RWPE1 (cell line): ENCODE results near the gene FNDC3B.

ENCODE experiments used
- CTCF ChIA-PET: fragments of 350-600 bp; sonication (Branson Sonifier 250); formaldehyde crosslinking; extraction: SDS; loops from one replicate; lab custom pipeline; 2021; lab: Yijun Ruan, JAX
- POLR2A ChIA-PET: fragments of 400-600 bp; formaldehyde crosslinking; extraction: SDS; loops from one replicate; lab custom pipeline; 2020; ENCODE audit warnings: antibody characterized with exemption; ENCODE audit not compliant: low non-redundant PET; lab: Yijun Ruan, JAX
- DNase-seq: peaks from one replicate; pipeline ENCODE4 v3.0.0; 2012; ENCODE audit warnings: low spot score
- H3K27ac ChIP-seq: fragments of 450-650 bp; 2 replicates; pipeline ENCODE4 v1.5.1; 2017
- CTCF ChIP-seq: fragments of 450-650 bp; conservative IDR thresholded peaks from 2 replicates; pipeline ENCODE4 v1.5.1; 2017; ENCODE audit warnings: low read depth, mild to moderate bottlenecking

Gene FNDC3B

GRCh38 chr3:172405914-172406313 is 366.5 kb downstream of the FNDC3B start:
- H3K27ac ChIP-seq = no peak overlapping the region
- DNase-seq = no peak
- ChIA-PET CTCF (no interaction called here), POLR2A (no interaction called here)
- TF ChIP-seq CTCF = no peak

DNA sequence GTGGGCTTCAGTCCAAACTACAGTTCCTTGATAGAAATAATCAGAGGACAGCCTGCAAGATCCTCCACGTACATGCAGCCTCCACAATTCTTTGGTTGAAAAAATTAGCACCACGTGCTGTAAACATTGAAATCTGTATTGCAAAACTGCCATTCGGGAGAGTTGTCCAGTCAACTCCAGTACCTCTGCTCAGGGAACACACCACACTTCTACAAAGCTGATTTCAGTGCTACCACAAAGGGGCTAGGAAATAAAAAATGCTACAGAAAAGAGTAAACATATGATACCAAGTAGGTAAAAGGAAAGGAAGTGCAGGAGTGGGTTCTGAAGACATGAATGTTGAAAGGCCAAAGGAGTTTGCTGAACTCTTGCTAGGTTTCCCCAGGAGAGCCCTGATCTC is 368.5 kb downstream of the FNDC3B start:
- DNase-seq = no peak
- no peak for TF ChIP-seq CTCF
- no peak overlapping the region for H3K27ac ChIP-seq
- CTCF ChIA-PET = no interaction called here
- POLR2A ChIA-PET = no interaction called here

DNA sequence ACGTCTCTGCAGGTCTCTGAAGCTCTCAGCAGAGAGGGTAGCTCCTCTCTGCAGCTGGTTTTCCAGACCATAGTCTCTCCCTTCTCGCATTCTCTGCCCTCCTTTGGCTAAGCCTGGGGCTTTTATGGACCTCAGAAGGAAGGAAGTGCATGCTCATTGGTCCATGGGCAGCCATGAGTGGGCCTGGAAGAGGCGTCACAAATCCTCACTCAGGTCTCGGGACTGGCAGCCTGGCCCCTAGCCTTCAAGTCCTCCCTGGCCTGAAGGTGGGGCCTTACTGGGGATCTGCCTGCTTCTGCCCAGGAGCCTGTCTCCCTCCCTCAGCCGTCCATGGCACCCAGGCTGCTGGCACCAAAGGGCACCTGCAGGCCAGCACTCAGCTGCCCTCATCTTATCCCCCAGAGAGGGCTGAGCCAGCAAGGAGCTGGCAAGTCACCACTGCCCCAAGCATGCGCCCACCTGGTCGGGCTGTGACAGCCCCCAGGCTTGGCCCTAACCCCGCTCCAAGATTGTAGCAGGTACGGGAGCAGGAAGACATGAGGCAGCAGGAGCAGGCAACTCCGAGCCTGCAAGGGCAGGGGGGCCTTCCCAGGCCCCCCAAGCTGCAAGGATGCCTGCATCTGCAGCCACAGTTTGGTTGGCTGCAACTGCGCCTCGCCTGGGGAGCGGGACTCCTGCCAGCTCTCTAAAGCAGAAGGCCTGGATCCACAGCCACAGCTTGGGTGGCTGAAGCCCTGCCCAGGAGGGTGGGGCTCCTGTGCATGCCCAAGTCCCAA is 371.5 kb downstream of the FNDC3B start:
- no peak overlapping the region for H3K27ac ChIP-seq
- TF ChIP-seq CTCF = no peak
- ChIA-PET POLR2A (interaction anchor here (0.5 kb wide), 1 partner anchor 32 kb away, joined by 3 read pairs; no protein-coding TSS in a partner anchor), CTCF (interaction anchor here (0.7 kb wide), 1 partner anchor 638 kb away, joined by 3 read pairs; no protein-coding TSS in a partner anchor)
- DNase-seq = no peak

DNA sequence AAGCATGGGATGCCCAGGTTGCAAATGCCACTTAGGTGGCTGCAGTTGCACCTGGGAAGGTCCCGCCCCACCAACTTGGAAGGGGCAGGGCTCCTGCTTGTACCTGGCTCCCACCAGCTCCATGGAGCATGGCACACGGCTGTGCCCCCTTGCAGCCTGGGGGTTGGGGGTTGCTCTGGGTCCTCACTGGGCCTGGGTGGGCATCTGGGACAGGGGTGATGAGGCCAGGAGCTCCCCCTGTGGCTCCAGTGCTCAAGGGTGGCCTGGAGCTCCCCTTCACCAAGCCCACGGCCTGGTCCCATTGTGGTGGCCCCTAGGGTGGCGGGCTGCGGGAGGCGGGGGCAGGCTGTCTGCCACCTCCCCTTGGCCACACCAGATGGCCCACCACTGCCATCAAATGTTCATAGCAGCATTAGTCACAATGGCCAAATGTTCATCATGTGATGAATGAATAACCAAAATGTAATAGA is 372.1 kb downstream of the FNDC3B start:
- no peak overlapping the region for H3K27ac ChIP-seq
- ChIA-PET POLR2A (no interaction called here), CTCF (interaction anchor here (0.7 kb wide), 2 partner anchors 240 to 278 kb away, joined by 3 read pairs; no protein-coding TSS in a partner anchor)
- DNase-seq = no peak
- no peak for TF ChIP-seq CTCF

DNA sequence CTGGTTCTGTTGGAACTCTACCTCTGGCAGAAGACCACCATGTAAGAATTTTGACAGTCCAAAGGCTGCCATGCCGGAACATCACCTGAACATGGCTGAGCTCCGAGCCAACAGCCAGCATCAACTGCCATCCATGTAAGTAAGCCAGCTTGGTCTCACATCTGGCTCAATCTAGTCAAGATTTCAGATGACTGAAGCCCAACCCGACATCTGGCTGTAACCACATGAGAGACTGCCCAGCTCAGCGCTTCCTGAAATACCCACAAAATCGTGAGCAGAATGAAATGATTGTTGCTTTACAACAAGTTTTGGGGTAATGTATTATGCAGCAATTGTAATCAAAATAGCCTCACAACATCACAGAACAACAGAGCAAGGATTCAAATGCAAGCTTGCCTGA is 375.9 kb downstream of the FNDC3B start:
- POLR2A ChIA-PET = interaction anchor here (0.6 kb wide), 1 partner anchor 88 kb away, joined by 4 read pairs; no protein-coding TSS in a partner anchor
- H3K27ac ChIP-seq = no peak overlapping the region
- DNase-seq = no peak
- TF ChIP-seq CTCF = no peak
- CTCF ChIA-PET = no interaction called here

DNA sequence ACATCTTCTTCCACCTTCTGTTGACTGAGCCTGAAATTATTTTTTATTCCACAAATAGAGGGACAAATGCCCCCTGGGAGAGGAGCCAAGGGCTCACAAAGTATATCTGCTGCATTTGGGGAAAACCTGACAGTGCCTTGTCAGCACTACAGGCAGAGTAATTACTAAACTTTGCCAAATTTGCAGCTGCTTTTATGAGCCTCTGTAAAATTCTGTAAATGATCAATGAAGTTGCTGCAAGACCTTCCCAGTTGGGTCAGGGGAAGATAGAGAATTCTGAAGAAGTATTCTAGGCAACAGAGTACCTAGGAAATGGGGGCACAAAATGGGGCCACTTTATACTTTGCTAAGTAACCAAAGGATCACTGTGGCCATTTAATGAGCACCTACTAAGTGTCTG is 398.3 kb downstream of the FNDC3B start:
- CTCF ChIA-PET = interaction anchor here (0.6 kb wide), 1 partner anchor 24 kb away, joined by 3 read pairs; no protein-coding TSS in a partner anchor
- no peak for DNase-seq

More for the DNA sequence above, 398.3 kb downstream of the FNDC3B start:
- POLR2A ChIA-PET = no interaction called here
- H3K27ac ChIP-seq = no peak overlapping the region
- TF ChIP-seq CTCF = no peak
